Parathyroid adenoma (tissue), 2 donors: ENCODE data around the gene IFI27L2.

ENCODE experiments used
- H2AFZ ChIP-seq: fragments of 300-600 bp; sonication (generic); one replicate; pipeline ENCODE4 v1.7.0; 2017; ENCODE audit warnings: antibody characterized with exemption, mild to moderate bottlenecking
- H3K27ac ChIP-seq: fragments of 300-600 bp; sonication (generic); one replicate; pipeline ENCODE4 v1.7.0; 2017
- H3K27me3 ChIP-seq: fragments of 300-600 bp; sonication (generic); one replicate; pipeline ENCODE4 v1.7.0; 2017; ENCODE audit warnings: low read length; ENCODE audit not compliant: control insufficient read depth, insufficient read depth
- H3K36me3 ChIP-seq: fragments of 300-600 bp; sonication (generic); one replicate; pipeline ENCODE4 v1.7.0; 2017; ENCODE audit warnings: low read length; ENCODE audit not compliant: control insufficient read depth, insufficient read depth
- H3K4me1 ChIP-seq: fragments of 300-600 bp; sonication (generic); one replicate; pipeline ENCODE4 v1.7.0; 2017; ENCODE audit warnings: control low read depth
- H3K4me2 ChIP-seq: fragments of 300-600 bp; sonication (generic); one replicate; pipeline ENCODE4 v1.7.0; 2017; ENCODE audit warnings: low read length
- H3K4me3 ChIP-seq: fragments of 300-600 bp; sonication (generic); one replicate; pipeline ENCODE4 v1.7.0; 2017; ENCODE audit warnings: low read depth, low read length
- H3K79me2 ChIP-seq: fragments of 300-600 bp; sonication (generic); one replicate; pipeline ENCODE4 v1.7.0; 2017; ENCODE audit warnings: control low read depth
- H3K9ac ChIP-seq: fragments of 300-600 bp; sonication (generic); one replicate; pipeline ENCODE4 v1.7.0; 2017; ENCODE audit warnings: mild to moderate bottlenecking
- H3K9me3 ChIP-seq: fragments of 300-600 bp; sonication (generic); one replicate; pipeline ENCODE4 v1.7.0; 2017; ENCODE audit warnings: low read length; ENCODE audit not compliant: control insufficient read depth
- CTCF ChIP-seq: fragments of 300-600 bp; sonication (generic); IDR thresholded peaks from one replicate; pipeline ENCODE4 v1.7.0; 2017; ENCODE audit warnings: antibody characterized with exemption, mild to moderate bottlenecking
- donor health status: primary hyperparathyroidism.

Gene IFI27L2

GRCh38 chr14:94135476-94135875 lies 6.1 kb upstream of the IFI27L2 start:
- Histone ChIP-seq H3K4me1 (no peaks in the 10 kb centered on the region), H3K27ac (no peak overlapping the region), H2AFZ (no peak overlapping the region), H3K9me3 (no peaks in the 10 kb centered on the region), H3K4me2 (no peak overlapping the region), H3K27me3 (no peaks in the 10 kb centered on the region), H3K9ac (no peak overlapping the region), H3K4me3 (no peak overlapping the region), H3K36me3 (no peaks in the 10 kb centered on the region), H3K79me2 (no peaks in the 10 kb centered on the region)
- no peak for TF ChIP-seq CTCF

DNA sequence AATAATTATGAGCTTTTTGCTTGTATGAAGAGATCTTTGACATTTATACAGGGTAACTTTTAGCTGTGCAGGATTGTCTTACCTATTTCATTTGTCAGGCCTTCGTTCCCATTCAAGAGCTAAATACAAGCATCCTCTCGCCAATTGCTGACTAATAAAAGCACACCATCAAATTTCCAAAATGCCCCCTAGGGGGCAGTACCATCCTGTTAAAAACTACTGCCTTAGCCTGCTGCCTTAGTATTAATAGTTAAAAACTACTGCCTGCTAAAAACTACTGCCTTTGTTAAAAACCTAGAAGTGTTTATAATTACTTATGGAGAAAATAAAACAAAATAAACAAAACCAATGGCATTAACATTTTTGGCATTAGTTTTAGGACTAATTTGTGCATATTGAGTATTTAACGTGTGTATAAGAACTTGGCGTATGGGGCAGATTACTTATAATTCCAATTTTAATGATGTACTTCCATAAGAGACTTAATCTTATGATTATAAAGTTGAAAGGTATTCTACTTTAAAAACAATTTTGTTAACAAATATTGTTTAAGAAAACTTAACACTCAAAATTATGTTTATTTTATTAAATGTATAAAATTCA lies 3.0 kb upstream of the IFI27L2 start:
- no peaks in the 10 kb centered on the region for H3K4me1 ChIP-seq
- no peaks in the 10 kb centered on the region for H3K27me3 ChIP-seq
- no peaks in the 10 kb centered on the region for H3K36me3 ChIP-seq
- no peak overlapping the region for H3K4me3 ChIP-seq
- no peak overlapping the region for H2AFZ ChIP-seq
- no peak overlapping the region for H3K9ac ChIP-seq
- no peak overlapping the region for H3K27ac ChIP-seq
- no peak overlapping the region for H3K4me2 ChIP-seq
- H3K79me2 ChIP-seq: no peaks in the 10 kb centered on the region
- H3K9me3 ChIP-seq: no peaks in the 10 kb centered on the region
- peak; percentile 83 for TF ChIP-seq CTCF

DNA sequence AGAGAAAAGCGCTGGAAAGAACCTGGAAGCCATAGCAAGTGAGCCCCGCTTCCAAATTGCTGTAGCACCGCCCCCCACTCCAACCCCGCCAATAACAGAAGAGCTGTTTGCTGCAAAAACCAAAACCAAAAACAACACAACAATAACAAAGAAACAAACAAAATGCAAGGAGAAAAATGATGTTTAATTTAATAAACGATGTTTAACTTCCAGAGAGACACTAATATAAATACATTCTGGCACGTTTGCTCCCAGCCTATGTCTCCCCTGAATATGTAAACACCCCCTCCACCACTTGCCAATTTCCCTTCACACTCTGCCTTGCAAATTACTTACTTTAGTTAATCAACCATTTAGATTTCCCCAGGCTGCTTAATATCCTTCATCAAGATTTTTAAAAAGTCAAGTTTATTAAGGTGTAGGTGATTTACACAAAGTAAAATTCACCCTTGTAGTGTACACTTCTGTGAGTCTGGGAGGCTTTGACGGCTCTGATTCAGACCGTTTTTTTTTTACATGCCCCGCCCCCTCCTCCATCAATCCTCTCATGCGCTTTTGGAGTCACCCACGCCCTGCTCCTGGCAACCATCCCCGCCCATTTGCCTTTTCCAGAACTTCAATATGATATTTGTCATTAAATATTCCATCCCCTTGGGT lies 482 bp upstream of the IFI27L2 start:
- H3K4me3 ChIP-seq: peak overlapping the region; percentile 63
- H3K27ac ChIP-seq: peak overlapping the region; percentile 84
- H3K79me2 ChIP-seq: no peaks in the 10 kb centered on the region
- no peaks in the 10 kb centered on the region for H3K9me3 ChIP-seq
- no peaks in the 10 kb centered on the region for H3K4me1 ChIP-seq
- H3K9ac ChIP-seq: no peak overlapping the region
- H3K4me2 ChIP-seq: peak overlapping the region; percentile 78
- no peaks in the 10 kb centered on the region for H3K36me3 ChIP-seq
- no peaks in the 10 kb centered on the region for H3K27me3 ChIP-seq
- peak overlapping the region; percentile 93 for H2AFZ ChIP-seq
- no peak for TF ChIP-seq CTCF

- Histone ChIP-seq H3K4me1 (no peaks in the 10 kb centered on the region), H3K4me2 (no peak overlapping the region), H3K9ac (no peak overlapping the region), H3K79me2 (no peaks in the 10 kb centered on the region), H2AFZ (peak overlapping the region; percentile 93), H3K4me3 (no peak overlapping the region), H3K27ac (peak overlapping the region; percentile 84), H3K9me3 (no peaks in the 10 kb centered on the region), H3K36me3 (no peaks in the 10 kb centered on the region), H3K27me3 (no peaks in the 10 kb centered on the region)
- no peak for TF ChIP-seq CTCF
These were observed 1.1 kb downstream of the IFI27L2 start for GRCh38 chr14:94128216-94128839.
